Sigmoid colon (tissue), 7 donors: ENCODE data around the gene RAE1. TPM values are rescaled to one million over a fixed set of nuclear protein-coding genes. Genes with fewer than 3 reads are reported as not detected.

ENCODE experiments used
- DNase-seq: peaks from one replicate; pipeline ENCODE4 v3.0.0-alpha.2; 2019
- H3K27ac ChIP-seq, 4 donors: fragments of 200-600 bp; sonication (generic); one replicate each; pipeline ENCODE4 v1.5.1; 2016 to 2019; ENCODE audit warnings: mild to moderate bottlenecking in 1 of 4
- H3K27me3 ChIP-seq, 3 donors: fragments of 200-600 bp; sonication (generic); one replicate each; pipeline ENCODE4 v1.5.1; 2019; ENCODE audit warnings: mild to moderate bottlenecking in 1 of 3
- H3K36me3 ChIP-seq, 4 donors: fragments of 200-600 bp; sonication (generic); one replicate each; pipeline ENCODE4 v1.5.1; 2016 to 2019
- H3K4me1 ChIP-seq, 4 donors: fragments of 200-600 bp; sonication (generic); one replicate each; pipeline ENCODE4 v1.5.1; 2017 to 2019
- H3K4me3 ChIP-seq, 4 donors: fragments of 200-600 bp; sonication (generic); one replicate each; pipeline ENCODE4 v1.5.1; 2017 to 2019; ENCODE audit warnings: mild to moderate bottlenecking in 2 of 4, moderate library complexity in 1 of 4
- H3K9me3 ChIP-seq, 4 donors: fragments of 200-600 bp in 3 of 4; sonication (generic) in 3 of 4; one replicate each; pipeline versions ENCODE4 v1.5.1 to v1.6.1; 2013 to 2019
- CTCF ChIP-seq, 4 experiments: fragments of 450-650 bp in 3 of 4; fragments of 200-600 bp in 1 of 4; IDR thresholded peaks; one replicate each; pipeline ENCODE4 v1.5.1; 2016 to 2019; ENCODE audit warnings: antibody characterized with exemption in 4 of 4, mild to moderate bottlenecking in 3 of 4, moderate library complexity in 2 of 4
- EP300 ChIP-seq, 4 donors: sonication (generic); formaldehyde crosslinking; IDR thresholded peaks; one replicate each; pipeline ENCODE4 v1.6.1; 2017; ENCODE audit warnings: antibody characterized with exemption in 4 of 4
- POLR2A ChIP-seq, 2 donors: fragments of 450-650 bp; IDR thresholded peaks; one replicate each; pipeline ENCODE4 v1.6.1; 2016; ENCODE audit warnings: antibody characterized with exemption in 2 of 2, mild to moderate bottlenecking in 2 of 2, moderate library complexity in 2 of 2
- POLR2AphosphoS5 ChIP-seq, 4 donors: sonication (generic); formaldehyde crosslinking; IDR thresholded peaks; one replicate each; pipeline ENCODE4 v1.6.1; 2017; ENCODE audit warnings: antibody characterized with exemption in 4 of 4
- WGBS, 2 donors: extraction: QIAGEN DNeasy Blood & Tissue Kit; methylation state at CpG; one replicate each; pipeline ENCODE4 v1.1.7; 2013; 5-methylcytosine and 5-hydroxymethylcytosine counted together
- intact Hi-C: fragments of 100-400 bp; cut with DNase I; formaldehyde crosslinking; loops from one replicate; pipeline ENCODE4 v1.15.1; 2023
- polyA plus RNA-seq, 3 donors: library from polyadenylated mRNA; stranded (reverse); fragments of 200-250 nt; gene quantifications; one replicate each; pipeline ENCODE4 v1.2.3, GENCODE V29; 2013
- total RNA-seq, 4 donors: library from RNA; depleted of rRNA; stranded (reverse); fragments of >200 nt; gene quantifications; one replicate each; pipeline ENCODE4 v1.1.0, GENCODE V29; 2016
- donor health status: healthy with polysubstance abuse.
- donor health status: Bipolar disorder and iron deficiency.
- donor health status: healthy.

RAE1 gene
- total and polyA plus RNA-seq, 7 donors = 13.6 to 20.9 (median 16.4) TPM

- TF ChIP-seq CTCF (IDR thresholded peaks at IDR 0.05) (no peak), POLR2AphosphoS5 (IDR thresholded peaks at IDR 0.05) (no peak), POLR2A (IDR thresholded peaks at IDR 0.05) (no peak), EP300 (IDR thresholded peaks at IDR 0.05) (no peak)
- intact Hi-C loops = no loop called here
- WGBS, 2 donors = 85 to 90% methylated on average over 4 of the region's 4 CpGs
- Histone ChIP-seq H3K4me3 (no peak overlapping the region), H3K27ac (no peak overlapping the region), H3K9me3 (no peaks in the 10 kb centered on the region), H3K4me1 (peaks cover 0 to 4% (median 0%) of the 10 kb centered on the region in 4 donors), H3K36me3 (peaks cover 18 to 61% (median 22%) of the 10 kb centered on the region in 4 donors), H3K27me3 (no peaks in the 10 kb centered on the region)
- no peak for DNase-seq
Measured at GRCh38 chr20:57378646-57379262, 27.7 kb downstream of the RAE1 start.

- Histone ChIP-seq H3K9me3 (no peaks in the 10 kb centered on the region), H3K27me3 (no peaks in the 10 kb centered on the region), H3K4me1 (peaks cover 0 to 4% (median 0%) of the 10 kb centered on the region in 4 donors), H3K4me3 (no peak overlapping the region), H3K36me3 (peaks cover 13 to 58% (median 17%) of the 10 kb centered on the region in 4 donors), H3K27ac (no peak overlapping the region)
- WGBS, 2 donors = 81 to 85% methylated on average over 5 of the region's 5 CpGs
- DNase-seq = no peak
- TF ChIP-seq CTCF (IDR thresholded peaks at IDR 0.05) (no peak), POLR2AphosphoS5 (IDR thresholded peaks at IDR 0.05) (no peak)
- intact Hi-C loops = no loop called here
Measured at GRCh38 chr20:57379263-57379647, 28.2 kb downstream of the RAE1 start.

- WGBS, 2 donors = 87 to 90% methylated on average over 10 of the region's 10 CpGs
- H3K4me1 ChIP-seq = peaks cover 0 to 9% (median 0%) of the 10 kb centered on the region in 4 donors
- DNase-seq = no peak
- H3K36me3 ChIP-seq = peaks cover 6 to 53% (median 9%) of the 10 kb centered on the region in 4 donors
- no peak overlapping the region for H3K27ac ChIP-seq
- no peaks in the 10 kb centered on the region for H3K9me3 ChIP-seq
- TF ChIP-seq POLR2A (IDR thresholded peaks at IDR 0.05) (no peak), EP300 (IDR thresholded peaks at IDR 0.05) (no peak), POLR2AphosphoS5 (IDR thresholded peaks at IDR 0.05) (no peak), CTCF (IDR thresholded peaks at IDR 0.05) (no peak)
- no peaks in the 10 kb centered on the region for H3K27me3 ChIP-seq
- no peak overlapping the region for H3K4me3 ChIP-seq
- intact Hi-C loops = loop anchor here (10.0 kb wide), 2 partner anchors 335 to 855 kb away; partner anchors contain the start of gene PMEPA1
Measured at GRCh38 chr20:57380081-57380750, 29.2 kb downstream of the RAE1 start.

GRCh38 chr20:57381596-57382503 is 30.8 kb downstream of the RAE1 start:
- H3K36me3 ChIP-seq = peaks cover 0 to 36% (median 7%) of the 10 kb centered on the region in 4 donors
- WGBS, 2 donors = 40 to 53% methylated on average over 20 of the region's 20 CpGs
- H3K27ac ChIP-seq = peak overlapping the region in 2 of 4 donors; percentile 11 to 26
- no peaks in the 10 kb centered on the region for H3K27me3 ChIP-seq
- intact Hi-C loops = loop anchor here (1.0 to 10.0 kb wide), 3 partner anchors 113 to 853 kb away; partner anchors contain the start of gene PMEPA1
- DNase-seq = peak; percentile 89
- peaks cover 0 to 11% (median 0%) of the 10 kb centered on the region in 4 donors for H3K4me1 ChIP-seq
- H3K4me3 ChIP-seq = no peak overlapping the region
- TF ChIP-seq POLR2AphosphoS5 (IDR thresholded peaks at IDR 0.05) = peak in 1 of 4 donors; percentile 19
- no peak for TF ChIP-seq EP300 (IDR thresholded peaks at IDR 0.05)
- TF ChIP-seq CTCF (IDR thresholded peaks at IDR 0.05) = peak; percentile 77 to 92 (median 89)
- no peaks in the 10 kb centered on the region for H3K9me3 ChIP-seq
